Mesothelial cell of epicardium (in vitro differentiated cells): Measurements from ENCODE around the gene NGDN. TPM values are rescaled to one million over a fixed set of nuclear protein-coding genes. Genes with fewer than 3 reads are reported as not detected.
A peak's percentile ranks its signal among the peaks of the same experiment; 100 is the strongest.
"Not testable (repeated sequence)": the region's sequence is repeated elsewhere in the genome, so short reads cannot be mapped to it uniquely, and the experiment has no call there.

Source experiments
- DNase-seq, 2 experiments: peaks; one replicate each; pipeline ENCODE4 v3.0.0; 2021; ENCODE audit warnings: low spot score in 2 of 2; ENCODE audit not compliant: unreplicated experiment in 2 of 2
- H3K27ac Mint-ChIP-seq: 2 replicates; pipeline ENCODE4 v1.8.0; 2021; ENCODE audit warnings: mixed read lengths
- H3K27me3 Mint-ChIP-seq: 2 replicates; pipeline ENCODE4 v1.8.0; 2021; ENCODE audit warnings: low read depth, mixed read lengths
- H3K36me3 Mint-ChIP-seq: 2 replicates; pipeline ENCODE4 v1.8.0; 2021; ENCODE audit warnings: mixed read lengths
- H3K4me1 Mint-ChIP-seq: 2 replicates; pipeline ENCODE4 v1.8.0; 2021; ENCODE audit warnings: mixed read lengths
- H3K4me3 Mint-ChIP-seq: 2 replicates; pipeline ENCODE4 v1.8.0; 2021; ENCODE audit warnings: mild to moderate bottlenecking, moderate library complexity, mixed read lengths
- H3K9me3 Mint-ChIP-seq: 2 replicates; pipeline ENCODE4 v1.8.0; 2021; ENCODE audit warnings: mixed read lengths
- total RNA-seq: library from RNA; stranded (reverse); gene quantifications from 3 replicates; pipeline ENCODE4 v1.2.1, GENCODE V29; 2021
- TF ChIP-seq, protein P1 (sequence below): fragments of 200-600 bp; sonication (generic); IDR thresholded peaks from one replicate; pipeline ENCODE4 v1.5.0; 2021; ENCODE audit warnings: antibody characterized with exemption; ENCODE audit not compliant: unreplicated experiment

NGDN gene
- total RNA-seq, 1 donor from 2014 or later = 49.9 TPM

DNA sequence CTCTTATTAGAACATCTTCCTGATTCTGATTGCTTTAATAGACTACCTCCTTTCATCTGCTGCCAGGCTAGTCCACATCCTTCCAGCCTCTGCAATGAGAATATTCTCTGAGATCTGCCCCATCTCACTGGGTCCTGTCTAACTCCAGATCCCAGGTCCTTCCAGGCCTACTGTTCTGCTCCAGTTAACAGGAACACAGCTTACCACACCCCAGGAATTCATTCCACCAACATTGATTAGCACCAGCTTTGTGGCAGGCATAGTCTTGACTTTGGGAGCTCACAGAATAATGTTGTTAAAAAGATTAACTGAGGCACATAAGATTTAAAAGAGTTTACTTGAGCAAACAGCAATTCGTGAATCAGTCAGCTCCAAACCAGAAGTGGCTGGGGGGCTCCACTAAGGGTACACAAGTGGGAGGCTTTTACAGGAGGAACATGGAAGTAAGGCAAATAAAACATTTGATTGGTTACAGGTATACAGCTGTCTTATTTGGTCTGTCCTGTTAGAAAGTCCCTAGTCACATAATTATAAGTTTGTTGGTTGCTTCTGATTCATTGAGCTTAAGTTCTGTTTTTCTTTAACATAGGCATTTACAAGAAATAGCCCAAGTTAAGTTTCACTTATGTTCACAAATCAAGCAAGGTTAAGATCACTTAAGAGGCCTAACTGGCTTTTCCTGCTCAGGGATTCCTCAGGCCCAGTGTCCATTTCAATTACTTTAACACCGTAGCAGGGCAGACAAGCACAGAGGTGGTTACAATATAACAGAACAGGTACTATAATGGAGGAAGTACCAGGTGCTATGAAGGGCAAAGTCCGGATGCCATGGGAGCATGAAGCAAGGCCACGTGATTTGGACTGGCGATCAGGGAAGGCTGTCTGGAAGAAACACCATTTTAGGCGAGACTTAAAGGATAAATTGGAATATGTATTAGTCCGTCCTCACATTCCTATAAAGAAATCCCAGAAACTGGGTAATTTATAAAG, 21.8 kb upstream of the NGDN start:
- Mint-ChIP-seq H3K27me3 (peaks cover 15% of the 10 kb centered on the region), H3K4me3 (no peak overlapping the region), H3K4me1 (peaks cover 4% of the 10 kb centered on the region), H3K36me3 (no peaks in the 10 kb centered on the region), H3K9me3 (no peaks in the 10 kb centered on the region), H3K27ac (no peak overlapping the region)
- no peak for DNase-seq
- TF ChIP-seq, protein P1, sequence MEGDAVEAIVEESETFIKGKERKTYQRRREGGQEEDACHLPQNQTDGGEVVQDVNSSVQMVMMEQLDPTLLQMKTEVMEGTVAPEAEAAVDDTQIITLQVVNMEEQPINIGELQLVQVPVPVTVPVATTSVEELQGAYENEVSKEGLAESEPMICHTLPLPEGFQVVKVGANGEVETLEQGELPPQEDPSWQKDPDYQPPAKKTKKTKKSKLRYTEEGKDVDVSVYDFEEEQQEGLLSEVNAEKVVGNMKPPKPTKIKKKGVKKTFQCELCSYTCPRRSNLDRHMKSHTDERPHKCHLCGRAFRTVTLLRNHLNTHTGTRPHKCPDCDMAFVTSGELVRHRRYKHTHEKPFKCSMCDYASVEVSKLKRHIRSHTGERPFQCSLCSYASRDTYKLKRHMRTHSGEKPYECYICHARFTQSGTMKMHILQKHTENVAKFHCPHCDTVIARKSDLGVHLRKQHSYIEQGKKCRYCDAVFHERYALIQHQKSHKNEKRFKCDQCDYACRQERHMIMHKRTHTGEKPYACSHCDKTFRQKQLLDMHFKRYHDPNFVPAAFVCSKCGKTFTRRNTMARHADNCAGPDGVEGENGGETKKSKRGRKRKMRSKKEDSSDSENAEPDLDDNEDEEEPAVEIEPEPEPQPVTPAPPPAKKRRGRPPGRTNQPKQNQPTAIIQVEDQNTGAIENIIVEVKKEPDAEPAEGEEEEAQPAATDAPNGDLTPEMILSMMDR = no peak

DNA sequence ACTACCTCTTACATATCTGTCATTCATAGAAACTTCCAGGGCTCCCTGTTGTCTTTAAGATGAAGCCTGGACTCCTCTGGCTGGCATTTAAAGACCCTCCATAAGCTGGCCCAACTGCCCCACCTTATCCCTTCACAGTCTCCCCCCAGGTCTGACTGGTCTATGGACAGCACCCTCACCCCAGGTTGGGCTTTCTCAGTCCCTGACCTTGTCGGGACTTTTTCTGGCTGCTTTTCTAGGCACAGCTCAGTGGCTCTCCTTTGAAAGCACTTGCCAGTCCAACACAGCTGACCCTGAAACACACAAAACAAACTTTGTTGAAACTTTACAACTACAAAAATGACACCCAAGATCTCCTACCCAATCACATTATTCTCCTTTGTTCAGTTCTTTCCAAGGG, 20.2 kb upstream of the NGDN start:
- H3K36me3 Mint-ChIP-seq = no peaks in the 10 kb centered on the region
- TF ChIP-seq, protein P1 = no peak
- H3K4me3 Mint-ChIP-seq = no peak overlapping the region
- peaks cover 4% of the 10 kb centered on the region for H3K27me3 Mint-ChIP-seq
- no peak for DNase-seq
- no peak overlapping the region for H3K27ac Mint-ChIP-seq
- H3K4me1 Mint-ChIP-seq = peaks cover 4% of the 10 kb centered on the region
- no peaks in the 10 kb centered on the region for H3K9me3 Mint-ChIP-seq

DNA sequence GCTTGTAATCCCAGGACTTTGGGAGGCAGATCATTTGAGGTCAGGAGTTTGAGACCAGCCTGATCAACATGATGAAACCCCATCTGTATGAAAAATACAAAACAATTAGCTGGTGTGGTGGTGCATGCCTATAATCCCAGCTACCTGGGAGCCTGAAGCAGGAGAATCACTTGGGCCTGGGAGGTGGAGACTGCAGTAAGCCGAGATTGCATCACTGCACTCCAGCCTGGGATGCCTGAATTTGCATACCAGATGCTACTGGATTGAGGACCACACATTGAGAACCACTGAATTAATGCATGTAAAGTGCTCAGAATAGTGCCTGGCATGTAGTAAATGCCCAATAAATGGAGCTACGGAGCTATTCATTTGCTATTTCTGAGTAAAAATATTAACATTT, 19.1 kb upstream of the NGDN start:
- H3K27ac Mint-ChIP-seq = no peak overlapping the region
- no peaks in the 10 kb centered on the region for H3K9me3 Mint-ChIP-seq
- peaks cover 6% of the 10 kb centered on the region for H3K27me3 Mint-ChIP-seq
- peaks cover 4% of the 10 kb centered on the region for H3K4me1 Mint-ChIP-seq
- H3K36me3 Mint-ChIP-seq = no peaks in the 10 kb centered on the region
- DNase-seq = no peak
- no peak overlapping the region for H3K4me3 Mint-ChIP-seq
- TF ChIP-seq, protein P1 = no peak

DNA sequence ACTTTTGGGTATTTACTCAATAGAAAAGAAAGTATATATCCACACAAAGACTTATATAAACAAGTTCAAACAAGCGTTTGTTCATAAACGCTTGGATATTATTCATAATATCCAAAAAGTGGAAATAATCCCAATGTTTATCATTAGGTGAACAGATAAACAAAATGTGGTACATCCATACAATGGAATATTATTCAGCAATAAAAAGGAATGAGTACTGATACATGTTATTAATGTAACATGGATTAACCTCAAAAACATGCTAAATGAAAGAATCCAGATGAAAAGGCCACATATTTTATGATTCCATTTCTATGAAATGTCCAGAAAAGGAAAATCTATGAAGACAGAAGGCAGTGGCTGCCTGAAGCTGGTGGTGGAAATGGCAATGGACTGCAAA, 17.3 kb upstream of the NGDN start:
- H3K9me3 Mint-ChIP-seq = no peaks in the 10 kb centered on the region

DNA sequence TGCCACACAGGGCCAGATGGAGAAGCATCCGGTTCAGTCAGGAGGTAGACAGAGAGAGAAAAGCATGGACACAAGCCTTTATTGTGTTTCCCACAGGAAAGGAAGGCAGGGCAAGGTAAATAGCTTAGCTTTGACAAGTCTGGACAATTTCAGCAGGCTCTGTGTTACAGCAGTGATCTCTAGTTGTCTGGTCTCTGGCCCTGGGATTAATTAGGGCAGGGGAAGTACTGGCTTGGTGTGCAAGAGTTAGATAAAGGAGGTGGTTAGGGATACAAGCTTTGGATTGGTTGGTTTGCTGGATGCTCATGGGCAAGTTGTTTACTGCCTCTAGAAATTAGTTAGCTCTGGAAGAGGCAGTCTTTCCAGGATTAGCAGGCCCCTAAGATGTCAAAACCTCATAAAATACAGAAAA, 15.1 kb upstream of the NGDN start:
- H3K4me1 Mint-ChIP-seq = no peaks in the 10 kb centered on the region
- peak overlapping the region; percentile 41 for H3K27ac Mint-ChIP-seq
- no peaks in the 10 kb centered on the region for H3K9me3 Mint-ChIP-seq
- H3K4me3 Mint-ChIP-seq = no peak overlapping the region
- H3K27me3 Mint-ChIP-seq = peaks cover 19% of the 10 kb centered on the region
- TF ChIP-seq, protein P1 = no peak
- no peak for DNase-seq
- H3K36me3 Mint-ChIP-seq = no peaks in the 10 kb centered on the region

More for the DNA sequence above, 17.3 kb upstream of the NGDN start:
- Mint-ChIP-seq H3K27me3 (peaks cover 10% of the 10 kb centered on the region), H3K4me1 (peaks cover 3% of the 10 kb centered on the region), H3K36me3 (no peaks in the 10 kb centered on the region), H3K4me3 (no peak overlapping the region), H3K27ac (no peak overlapping the region)
- no peak for DNase-seq
- TF ChIP-seq, protein P1 = no peak

DNA sequence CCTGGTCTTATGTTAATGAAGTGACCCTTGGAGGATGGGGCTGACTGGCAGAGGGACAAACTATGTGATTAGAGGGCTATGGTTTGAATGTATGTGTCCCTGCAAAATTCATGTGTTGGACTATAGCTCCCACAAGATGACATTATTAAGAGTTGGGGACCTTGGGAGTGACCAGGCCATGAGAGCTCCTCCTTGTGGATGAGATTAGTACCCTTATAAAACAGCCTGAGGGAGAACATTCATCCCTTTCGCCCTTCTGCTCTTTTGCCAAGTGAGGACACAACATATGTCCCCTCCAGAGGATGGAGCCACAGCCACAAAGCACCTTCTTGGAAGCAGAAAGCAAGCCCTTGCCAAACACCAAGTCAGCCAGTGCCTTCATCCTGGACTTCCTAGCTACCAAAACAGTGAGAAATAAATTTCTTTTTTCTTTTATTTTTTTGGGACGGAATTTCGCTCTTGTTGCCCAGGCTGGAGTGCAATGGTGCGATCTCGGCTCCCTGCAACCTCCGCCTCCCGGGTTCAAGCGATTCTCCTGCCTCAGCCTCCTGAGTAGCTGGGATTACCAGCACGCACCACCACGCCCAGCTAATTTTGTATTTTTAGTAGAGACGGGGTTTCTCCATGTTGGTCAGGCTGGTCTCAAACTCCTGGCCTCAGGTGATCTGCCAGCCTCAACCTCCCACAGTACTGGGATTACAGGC, 12.5 kb upstream of the NGDN start:
- H3K36me3 Mint-ChIP-seq, H3K9me3 Mint-ChIP-seq, DNase-seq, H3K27ac Mint-ChIP-seq, H3K4me1 Mint-ChIP-seq, H3K4me3 Mint-ChIP-seq: not testable (repeated sequence)
- peaks cover 32% of the 10 kb centered on the region for H3K27me3 Mint-ChIP-seq
